ENCODE data around the gene COL6A2.

Gene COL6A2

GRCh38 chr21:46091631-46092025 is 6.3 kb upstream of the COL6A2 start:
- H3K4me3 ChIP-seq (ENCODE audit: low read length) = no peak overlapping the region
- DNase-seq (ENCODE audit: low read depth) = no peak
- TF ChIP-seq CTCF (IDR thresholded peaks at IDR 0.05; ENCODE audit: insufficient read depth, low read depth, low read length, missing control alignments) = no peak

GRCh38 chr21:46092026-46092764 is 5.7 kb upstream of the COL6A2 start:
- H3K4me3 ChIP-seq (ENCODE audit: low read length) = no peak overlapping the region
- no peak for DNase-seq (ENCODE audit: low read depth)
- no peak for TF ChIP-seq CTCF (IDR thresholded peaks at IDR 0.05; ENCODE audit: insufficient read depth, low read depth, low read length, missing control alignments)

GRCh38 chr21:46092811-46093667 is 4.9 kb upstream of the COL6A2 start:
- no peak for TF ChIP-seq CTCF (IDR thresholded peaks at IDR 0.05; ENCODE audit: insufficient read depth, low read depth, low read length, missing control alignments)
- DNase-seq (ENCODE audit: low read depth) = no peak
- no peak overlapping the region for H3K4me3 ChIP-seq (ENCODE audit: low read length)

- no peak for DNase-seq (ENCODE audit: low read depth)
- no peak for TF ChIP-seq CTCF (IDR thresholded peaks at IDR 0.05; ENCODE audit: insufficient read depth, low read depth, low read length, missing control alignments)
- H3K4me3 ChIP-seq (ENCODE audit: low read length) = no peak overlapping the region
Measured at GRCh38 chr21:46093668-46094400, 4.1 kb upstream of the COL6A2 start.

GRCh38 chr21:46094401-46095082 is 3.4 kb upstream of the COL6A2 start:
- H3K4me3 ChIP-seq (ENCODE audit: low read length) = no peak overlapping the region
- no peak for DNase-seq (ENCODE audit: low read depth)
- TF ChIP-seq CTCF (IDR thresholded peaks at IDR 0.05; ENCODE audit: insufficient read depth, low read depth, low read length, missing control alignments) = no peak

GRCh38 chr21:46095083-46095719 is 2.7 kb upstream of the COL6A2 start:
- no peak for DNase-seq (ENCODE audit: low read depth)
- no peak for TF ChIP-seq CTCF (IDR thresholded peaks at IDR 0.05; ENCODE audit: insufficient read depth, low read depth, low read length, missing control alignments)
- H3K4me3 ChIP-seq (ENCODE audit: low read length) = no peak overlapping the region
